HG03469 (cell line): Measurements from ENCODE around the gene POFUT1.
"Not testable (repeated sequence)": the region's sequence is repeated elsewhere in the genome, so short reads cannot be mapped to it uniquely, and the experiment has no call there.

Source experiments
- ATAC-seq: cut with Tn5 transposase; IDR thresholded peaks from one replicate; pipeline ENCODE4 v1.9.1; 2021; ENCODE audit warnings: mild to moderate bottlenecking, moderate library complexity, moderate number of reproducible peaks; ENCODE audit not compliant: unreplicated experiment

The POFUT1 gene

DNA sequence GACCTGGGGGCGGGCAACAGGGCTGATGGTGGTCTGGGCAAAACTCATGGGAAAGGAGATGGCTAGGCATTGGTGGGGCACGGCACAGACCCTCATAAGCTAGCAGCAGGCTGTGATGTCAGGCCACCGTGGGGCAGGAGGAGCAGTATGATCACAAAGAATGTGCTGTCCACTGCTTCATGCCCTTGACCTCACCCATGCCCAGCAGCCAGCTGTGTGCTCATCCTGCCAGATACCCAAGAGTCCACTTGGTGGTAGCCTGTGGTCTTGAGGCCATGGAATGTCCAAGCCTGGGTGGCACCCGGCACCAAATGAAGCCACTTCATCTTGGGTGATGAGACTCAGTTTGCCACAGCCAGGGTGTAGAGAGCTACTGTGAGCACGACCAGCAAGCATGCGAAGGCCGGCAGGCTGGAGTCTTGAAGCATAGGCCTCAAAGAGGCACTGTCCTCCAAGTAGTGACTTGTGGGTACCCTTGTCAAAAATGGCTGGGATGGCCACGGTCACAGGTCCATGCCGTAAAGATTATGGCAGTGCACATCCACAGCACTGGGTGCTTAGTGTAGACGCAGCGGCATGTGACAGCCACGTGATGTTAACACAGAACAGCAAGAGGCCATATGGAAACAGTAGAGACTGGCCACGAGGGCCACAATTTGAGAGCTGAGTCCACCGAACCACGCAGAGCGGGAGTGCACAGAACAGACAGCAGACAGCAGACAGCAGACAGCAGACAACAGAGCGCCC lies 19.1 kb upstream of the POFUT1 start:
- no peak for ATAC-seq

DNA sequence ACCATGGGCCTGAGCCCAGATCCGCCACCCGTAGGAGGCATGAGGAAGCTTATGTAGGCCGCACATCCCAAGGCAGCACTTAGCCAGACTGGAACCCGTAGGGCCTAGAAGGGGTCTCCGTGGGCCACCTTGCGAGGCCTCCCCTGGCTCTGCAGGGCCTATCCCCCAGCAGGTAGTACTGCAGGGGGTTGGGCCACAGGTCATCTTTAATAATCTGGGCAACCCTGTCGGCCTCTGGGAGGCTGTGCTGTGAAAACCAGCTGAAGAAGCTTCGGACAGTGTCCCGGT lies 18.6 kb upstream of the POFUT1 start:
- ATAC-seq, result no peak

DNA sequence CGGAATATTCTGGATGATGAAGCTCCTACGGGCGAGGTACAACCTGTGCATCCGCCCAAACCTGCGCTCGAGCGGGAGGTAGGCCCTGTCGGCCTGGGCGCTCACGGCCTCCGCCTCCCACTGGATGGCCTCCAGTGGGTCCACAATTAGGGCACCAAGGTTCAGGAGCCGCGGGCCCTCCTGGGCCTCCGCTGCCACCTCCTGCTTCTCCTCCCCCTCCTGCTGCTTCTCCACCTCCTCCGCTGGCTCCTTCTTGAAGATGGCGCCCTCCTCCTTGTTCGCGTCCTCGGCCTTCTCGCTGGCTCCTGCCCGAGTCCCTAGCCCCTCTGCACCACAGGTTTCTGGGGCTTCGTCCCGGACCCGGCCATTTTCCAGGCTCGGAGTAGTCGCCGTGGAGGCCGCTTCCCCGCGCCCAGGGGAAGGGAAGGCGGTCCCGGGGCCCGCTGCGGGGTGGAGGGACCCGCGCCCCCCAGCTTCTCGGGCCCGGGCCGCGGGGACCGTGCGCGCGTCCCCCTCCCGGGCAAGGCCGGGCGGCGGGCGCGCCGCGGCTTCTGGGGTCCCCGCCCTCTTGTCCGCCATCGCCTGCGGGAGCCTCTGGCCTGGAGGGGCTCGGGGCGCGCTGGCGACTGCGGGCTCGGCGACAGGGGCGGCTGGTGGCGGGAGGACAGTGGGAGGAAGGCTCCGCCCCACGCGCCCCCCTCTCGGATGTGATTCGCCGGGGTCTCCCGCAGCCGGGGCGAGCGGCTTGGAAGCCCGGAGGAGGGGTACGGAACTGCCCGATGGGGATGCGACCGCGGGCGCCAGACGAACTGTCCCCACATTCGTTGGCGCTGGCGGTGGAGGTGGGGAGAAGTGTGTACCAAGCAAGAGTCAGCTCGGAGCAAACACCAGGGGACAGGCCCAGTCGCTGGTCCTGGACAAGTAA lies 17.7 kb upstream of the POFUT1 start:
- no peak for ATAC-seq

DNA sequence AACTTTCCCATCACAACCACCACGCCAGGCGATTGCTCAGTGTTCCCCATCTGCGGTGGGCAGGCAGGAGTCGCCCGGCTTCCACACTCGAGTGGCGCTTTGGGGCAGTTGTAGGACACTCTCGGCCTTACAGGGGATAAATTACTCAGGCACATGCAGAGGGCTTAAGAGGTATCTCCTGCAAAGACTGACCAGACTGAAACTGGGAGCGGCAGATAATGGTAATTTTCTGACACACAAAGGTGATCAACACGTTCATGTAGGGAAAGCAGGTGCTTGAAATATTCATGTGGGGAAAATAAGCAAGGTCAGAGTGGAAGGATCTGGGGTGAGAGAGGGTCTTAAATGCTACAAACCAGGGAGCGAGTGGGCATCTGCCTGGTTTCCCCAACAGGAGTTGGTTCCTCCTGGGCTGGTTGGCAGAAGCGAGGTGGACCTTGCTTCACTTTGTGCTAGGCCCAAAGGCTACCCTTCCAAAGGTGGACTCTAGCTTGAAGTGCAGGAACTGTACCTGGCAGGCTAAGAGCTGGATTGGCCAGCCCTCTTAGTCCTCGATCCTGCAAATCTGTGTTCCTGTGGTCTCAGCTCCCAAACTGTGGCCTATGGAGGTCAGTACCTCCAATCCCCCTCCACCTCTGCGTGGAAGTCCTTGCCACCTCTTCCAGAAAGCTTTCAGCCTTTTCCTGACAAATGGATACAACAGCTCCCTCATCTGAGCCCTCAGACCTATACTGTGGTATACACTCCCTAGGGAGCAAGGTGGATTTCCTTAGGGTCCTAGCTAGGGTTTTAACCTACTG lies 16.9 kb upstream of the POFUT1 start:
- no peak for ATAC-seq

DNA sequence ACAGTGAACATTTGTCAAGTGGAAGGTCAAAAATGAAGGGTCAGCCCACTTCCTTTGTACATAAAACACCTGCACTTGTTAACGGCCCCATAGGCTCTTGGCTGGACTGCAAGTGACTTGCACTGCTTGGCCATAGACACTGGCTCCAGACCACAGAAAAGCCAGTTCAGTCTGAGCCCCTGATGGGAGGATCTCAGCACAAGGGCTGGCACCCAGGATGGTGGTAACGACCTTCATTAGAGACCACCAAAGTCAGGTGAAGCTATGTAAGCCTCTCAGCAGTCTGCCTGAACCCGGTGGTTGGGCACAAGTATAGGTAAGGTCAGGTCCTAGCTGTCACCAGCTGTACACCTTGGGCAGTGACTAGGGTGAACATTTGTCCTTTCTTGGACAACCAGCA lies 16.3 kb upstream of the POFUT1 start:
- no peak for ATAC-seq

DNA sequence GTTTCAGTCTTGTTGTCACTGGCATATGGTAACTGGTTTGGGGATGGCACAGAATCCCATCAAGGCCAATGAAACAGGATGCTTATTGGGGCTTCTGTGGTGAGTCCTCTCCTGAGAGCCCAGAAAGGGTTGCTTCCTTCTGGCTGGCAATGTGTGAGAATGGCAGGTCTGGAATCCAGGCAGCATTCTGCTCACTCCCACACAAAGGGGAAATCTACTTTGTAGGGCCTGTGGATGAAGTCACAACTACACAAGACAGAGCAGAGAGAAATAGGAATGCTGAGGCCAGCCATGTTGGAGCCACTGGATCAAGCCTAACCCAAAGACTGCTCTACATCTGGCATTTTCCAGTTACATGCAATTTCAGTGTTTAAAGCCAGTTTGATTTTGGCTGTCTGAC lies 15.8 kb upstream of the POFUT1 start:
- no peak for ATAC-seq

DNA sequence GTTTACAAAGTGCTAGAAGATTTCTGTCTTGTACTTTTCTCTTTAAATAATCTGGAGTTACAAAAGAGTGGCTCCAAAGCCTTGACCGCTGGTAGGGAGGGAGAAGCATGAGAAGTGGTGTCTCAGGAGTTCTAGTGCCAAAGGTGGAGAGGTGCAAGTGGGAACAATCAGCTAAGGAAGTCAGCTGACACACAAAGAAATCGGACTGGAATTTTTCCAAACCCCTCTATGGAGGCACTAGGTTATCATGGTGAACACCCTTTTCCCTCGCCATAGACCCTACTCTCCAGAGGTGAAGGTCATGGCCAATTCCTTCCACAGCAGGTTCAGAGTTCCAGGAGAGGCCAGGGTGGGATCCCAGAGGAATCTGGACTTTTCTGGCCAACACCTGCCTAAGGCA lies 15.0 kb upstream of the POFUT1 start:
- no peak for ATAC-seq

DNA sequence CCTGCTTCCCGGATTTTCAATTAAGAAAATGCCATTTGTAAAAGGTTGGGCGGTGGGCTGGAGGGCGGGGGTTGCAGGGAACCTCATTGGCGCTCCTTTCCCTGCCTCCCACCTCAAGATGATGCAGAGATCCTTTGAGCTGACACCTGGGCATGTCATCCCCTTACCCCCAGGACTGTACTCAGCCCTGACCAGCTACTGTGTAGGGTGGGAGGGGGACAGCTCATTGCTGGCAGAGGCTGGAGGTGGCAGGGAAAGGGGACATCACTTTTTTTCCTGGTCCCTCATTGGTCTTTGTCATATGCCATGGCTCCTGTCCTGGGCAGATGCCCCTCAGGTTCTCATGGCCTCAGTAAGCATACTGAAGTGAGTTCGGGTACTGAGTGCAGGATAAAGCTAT lies 14.3 kb upstream of the POFUT1 start:
- not testable (repeated sequence) for ATAC-seq

DNA sequence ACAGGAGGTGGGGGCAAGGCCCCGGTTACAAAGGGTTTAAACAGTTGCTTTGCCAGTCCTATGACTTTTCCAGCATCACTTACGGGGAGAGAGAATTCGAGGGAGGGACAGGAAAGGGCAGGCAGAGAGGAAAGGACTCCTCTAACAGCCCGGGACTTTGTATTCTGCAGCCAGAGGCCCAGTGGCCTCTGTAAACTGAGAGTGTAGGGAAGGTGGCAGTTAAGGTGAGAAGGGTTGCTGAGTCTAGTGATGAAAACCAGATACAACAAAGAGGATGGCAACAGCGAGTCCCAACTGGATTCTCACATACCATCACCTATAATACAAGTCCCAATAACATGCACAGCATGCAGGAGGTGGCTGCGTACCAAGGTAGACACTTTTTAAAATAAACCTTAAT lies 13.7 kb upstream of the POFUT1 start:
- ATAC-seq, result no peak

DNA sequence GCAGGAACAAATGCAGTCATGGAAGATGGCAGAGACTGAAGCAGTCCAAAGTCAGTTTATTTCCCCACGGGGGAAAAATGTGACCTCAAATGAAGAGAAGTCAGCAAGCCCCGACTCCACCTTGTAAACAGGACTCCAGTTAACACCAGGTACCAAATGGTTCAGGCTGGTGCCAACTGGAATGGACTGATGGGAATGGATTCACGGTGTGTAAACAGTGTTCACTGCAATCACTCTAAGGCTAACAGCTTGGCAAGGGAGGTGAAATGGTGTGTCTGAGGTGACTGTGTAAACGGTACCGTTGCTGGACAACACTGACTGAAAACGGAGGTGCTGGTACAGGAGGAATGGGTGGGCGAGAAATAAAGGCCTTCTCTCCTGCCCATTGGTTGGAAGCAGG lies 12.1 kb upstream of the POFUT1 start:
- no peak for ATAC-seq

DNA sequence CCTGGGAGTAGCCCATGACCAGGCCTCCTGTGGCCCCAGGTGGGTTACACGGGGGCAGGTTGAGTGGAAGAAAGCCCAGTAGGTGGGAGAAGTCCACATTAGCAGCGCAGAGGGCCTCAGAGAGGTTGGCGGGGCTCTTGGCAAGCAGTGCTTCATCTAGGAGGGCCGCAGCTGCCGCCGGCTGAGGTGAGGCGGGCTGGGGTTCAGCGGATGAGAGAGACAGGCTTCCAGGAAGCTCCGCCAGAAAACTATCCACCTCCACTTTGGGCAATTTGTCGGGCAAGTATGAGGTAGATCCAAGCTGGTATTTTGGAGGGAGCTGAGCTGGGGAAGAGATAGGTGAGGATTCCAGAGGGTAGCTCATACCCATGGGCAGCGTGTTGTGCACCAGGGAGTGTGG lies 11.1 kb upstream of the POFUT1 start:
- not testable (repeated sequence) for ATAC-seq

DNA sequence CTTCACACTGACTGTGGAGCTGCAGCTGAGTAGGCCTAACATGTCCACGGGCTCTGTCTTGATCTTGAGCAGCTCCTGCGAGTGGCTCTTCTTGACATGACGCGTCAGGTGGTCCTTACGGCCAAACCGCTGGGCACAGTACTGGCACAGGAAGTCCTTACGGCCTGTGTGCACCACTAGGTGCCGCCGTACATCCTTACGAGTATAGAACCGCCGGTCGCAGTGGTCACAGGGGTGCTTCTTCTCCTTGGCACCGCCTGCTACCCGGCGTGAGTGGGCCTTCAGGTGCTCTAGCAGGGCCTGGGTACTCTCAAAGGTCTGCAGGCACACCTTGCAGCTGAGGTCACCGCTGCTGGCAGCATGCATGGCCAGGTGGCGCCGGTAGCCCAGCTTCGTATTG lies 10.5 kb upstream of the POFUT1 start:
- ATAC-seq, result not testable (repeated sequence)

DNA sequence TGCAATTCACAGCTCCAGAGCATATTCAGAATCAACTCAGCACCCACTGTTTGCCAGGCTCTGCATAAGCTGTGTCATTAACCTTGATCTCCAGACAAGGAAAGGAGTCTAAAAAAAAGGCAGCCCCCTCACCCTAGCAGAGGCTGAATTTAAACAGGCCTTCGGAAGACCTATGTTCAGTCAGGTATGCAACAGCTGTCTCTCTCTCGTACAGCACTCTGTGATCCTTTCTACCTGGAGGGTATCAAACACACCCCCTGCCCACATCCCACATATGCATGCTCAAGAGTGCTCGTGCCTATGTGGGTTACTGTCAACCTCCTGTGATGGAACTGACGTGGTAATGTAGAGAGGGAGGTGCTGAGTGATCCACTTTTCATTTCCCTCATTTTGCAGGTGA lies 8.7 kb upstream of the POFUT1 start:
- ATAC-seq, result no peak

DNA sequence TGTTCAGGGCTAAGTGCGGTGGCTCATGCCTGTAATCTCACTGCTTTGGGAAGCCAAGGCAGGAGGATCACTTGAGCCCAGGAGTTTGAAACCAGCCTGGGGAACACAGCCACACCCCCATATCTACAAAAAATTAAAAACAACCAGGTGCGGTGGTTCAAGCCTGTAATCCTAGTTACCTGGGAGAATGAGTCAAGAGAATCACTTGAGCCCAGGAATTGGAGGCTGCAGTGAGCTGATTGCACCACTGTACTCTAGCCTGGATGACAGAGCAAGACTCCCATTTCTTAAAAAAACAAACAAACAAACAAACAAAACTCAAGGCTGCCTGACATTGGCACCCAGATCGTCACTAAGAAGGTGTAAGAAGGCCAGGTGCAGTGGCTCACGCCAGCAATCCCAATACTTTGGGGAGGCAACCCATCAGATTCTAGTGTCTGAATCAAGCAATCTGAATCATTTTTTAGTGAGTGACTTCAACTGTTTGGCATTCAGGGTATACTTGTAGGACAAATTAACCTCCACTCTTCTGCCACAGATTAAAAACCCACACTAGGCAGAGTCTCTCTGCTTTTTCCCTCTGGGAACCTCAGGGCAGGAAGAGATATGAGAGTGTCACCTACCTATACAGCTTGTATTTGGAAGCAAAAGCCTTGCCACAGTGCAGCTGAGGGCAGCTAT lies 6.2 kb upstream of the POFUT1 start:
- no peak for ATAC-seq

DNA sequence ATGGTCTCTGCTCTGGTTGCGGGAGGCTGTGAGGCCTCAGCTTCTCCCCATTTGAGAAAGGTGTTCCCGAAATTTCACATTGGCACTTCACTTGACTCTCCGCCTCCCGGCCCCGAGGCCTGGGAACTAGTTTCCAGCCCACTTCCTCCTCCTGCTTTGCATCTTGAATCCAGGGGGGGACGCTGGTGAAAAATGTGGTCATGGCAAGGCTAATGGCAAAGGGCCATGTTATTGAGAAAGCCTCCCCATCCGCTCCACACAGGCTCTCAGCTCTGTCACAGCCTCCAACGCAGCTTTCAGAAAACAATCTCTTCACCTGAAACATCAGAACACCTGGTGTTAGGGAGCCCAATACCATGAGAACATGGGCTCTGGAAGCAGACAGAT lies 5.7 kb upstream of the POFUT1 start:
- ATAC-seq, result no peak

DNA sequence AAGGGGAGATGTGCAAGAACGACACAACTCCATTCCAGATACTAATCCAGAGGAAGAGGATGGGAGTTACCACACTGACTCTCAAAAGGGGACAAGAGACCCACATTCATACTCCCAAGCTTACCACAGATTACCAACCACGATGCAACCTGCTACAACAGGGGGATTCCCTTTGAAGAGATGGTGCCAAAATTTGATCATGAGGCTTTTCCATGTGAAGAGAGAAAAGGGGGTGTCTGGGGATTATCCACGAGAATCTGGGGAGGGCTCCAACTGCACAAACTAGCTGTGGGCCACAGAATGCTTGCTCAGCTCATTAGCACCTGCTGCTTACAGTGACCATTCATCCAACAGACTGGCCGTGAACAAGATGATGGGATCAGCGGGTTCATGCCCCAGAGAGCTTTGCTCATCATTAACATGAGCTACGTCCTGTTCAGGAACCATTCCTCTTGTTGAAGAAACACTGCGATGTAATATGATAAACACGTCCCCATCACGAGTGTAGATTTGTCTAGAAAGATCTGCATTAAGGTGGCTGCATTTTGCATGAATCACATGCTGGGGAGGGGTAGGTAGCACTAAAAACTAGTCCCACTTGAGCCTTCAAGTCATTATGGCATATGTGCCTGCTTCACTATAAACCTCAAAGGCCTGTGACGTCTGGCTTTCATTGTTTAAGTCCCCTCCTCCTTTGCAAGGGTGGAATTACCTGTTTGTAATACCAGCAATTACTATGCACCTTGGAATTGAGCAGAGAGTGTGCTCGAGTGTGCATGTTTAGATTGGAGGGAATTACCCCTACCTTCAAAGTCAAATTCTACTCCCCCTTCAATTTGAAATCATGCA lies 4.1 kb upstream of the POFUT1 start:
- ATAC-seq, result no peak

DNA sequence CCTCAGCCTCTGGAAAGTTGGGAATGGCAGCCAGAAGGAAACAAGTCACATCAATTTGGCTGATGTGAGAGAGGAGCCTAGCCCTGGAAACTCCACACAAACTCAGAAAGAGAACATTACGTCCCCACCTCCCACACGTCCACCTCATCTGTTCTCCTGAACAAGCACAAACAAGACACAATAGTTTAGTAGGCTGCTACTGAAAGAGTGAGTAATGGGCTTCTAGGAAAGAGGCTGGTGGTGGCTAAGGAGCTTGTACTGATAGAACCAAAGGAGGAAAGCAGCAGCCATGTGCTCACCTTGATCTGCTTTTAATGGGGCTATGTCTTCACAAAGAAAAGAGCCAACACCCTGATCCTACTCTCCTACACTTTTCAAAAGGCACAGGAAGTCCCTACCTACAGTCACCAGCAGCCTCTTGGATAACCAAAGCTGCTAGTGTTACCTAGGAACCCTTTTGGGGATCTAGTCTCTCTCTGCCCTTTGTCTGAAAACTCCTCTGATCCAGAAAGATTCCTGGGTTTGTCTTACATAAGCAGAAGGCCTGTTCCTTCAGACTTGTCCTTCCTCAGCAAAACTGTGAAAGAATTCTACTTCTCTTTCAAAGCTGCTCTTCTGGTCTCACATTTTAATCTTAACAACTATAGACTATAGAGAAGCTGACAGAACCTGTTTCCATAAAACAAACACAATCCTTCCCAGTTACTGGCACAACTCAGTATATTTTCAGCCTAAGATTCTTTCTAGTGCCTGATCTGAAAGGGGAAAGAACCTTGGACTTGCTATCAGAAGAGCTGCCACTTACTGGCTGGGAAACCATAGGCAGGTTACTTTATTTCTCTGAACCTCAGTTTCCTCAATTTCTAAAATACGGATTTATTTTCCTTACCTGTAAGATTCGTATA lies 3.2 kb upstream of the POFUT1 start:
- ATAC-seq, result no peak

DNA sequence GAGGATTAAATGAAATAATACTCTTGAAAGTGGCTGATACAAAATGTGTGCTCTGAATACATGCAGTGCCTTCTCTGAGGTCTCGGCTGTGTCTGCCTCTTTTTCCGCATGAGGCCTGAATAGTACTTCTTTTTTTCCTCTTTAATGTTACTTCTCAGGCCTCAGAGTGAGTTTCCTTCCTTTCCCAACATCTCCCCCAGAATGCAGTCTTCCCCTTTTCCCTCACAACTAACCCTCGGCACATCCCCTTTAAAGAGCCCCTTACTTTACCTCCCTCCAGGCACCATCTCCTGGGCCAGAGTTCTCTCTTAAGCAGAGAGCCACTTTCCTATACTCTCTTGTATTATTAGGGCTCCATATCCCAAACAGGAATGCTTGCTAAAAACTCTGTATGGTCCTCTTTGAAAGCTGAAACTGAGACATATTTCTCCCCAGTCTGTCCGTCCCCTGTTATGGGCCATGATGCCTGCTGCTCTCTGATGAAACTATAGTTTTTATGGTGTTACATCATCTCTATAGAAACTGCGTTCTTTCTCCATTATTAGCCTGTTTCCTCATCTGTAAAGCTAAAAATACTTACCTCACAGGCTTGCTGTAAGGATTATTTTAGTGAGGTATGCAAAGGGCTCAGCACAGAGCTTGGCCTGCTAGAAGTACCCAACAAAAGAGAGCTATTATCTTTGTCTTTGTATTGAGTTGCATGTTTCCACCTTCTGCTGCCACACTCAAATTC lies 2.4 kb upstream of the POFUT1 start:
- ATAC-seq, result no peak
